Measurements from ENCODE around the gene CRABP1. TPM values are rescaled to one million over a fixed set of nuclear protein-coding genes. Genes with fewer than 3 reads are reported as not detected.

CRABP1 gene
- total RNA-seq, 4 donors from 2014 or later = 0.50 to 5.3 (median 3.6) TPM; not detected in 1

- H3K27ac ChIP-seq = peak within 1 kb of the TSS; percentile 44 to 91 (median 86)
- 0 to 3% methylated on average over 7 to 14 of the region's 55 CpGs for WGBS, 2 donors (ENCODE audit: low coverage in 1 of 2)
- H3K36me3 ChIP-seq = peaks cover 0 to 8% of the 10 kb centered on the region in 2 donors
- ATAC-seq = peak; percentile 98
- H3K4me1 ChIP-seq = peaks cover 0 to 26% (median 5%) of the 10 kb centered on the region in 3 donors
- peaks cover 11% of the 10 kb centered on the region for H3K27me3 ChIP-seq
- peak within 1 kb of the TSS; percentile 54 to 76 for H3K4me3 ChIP-seq
- TF ChIP-seq POLR2AphosphoS5 (IDR thresholded peaks at IDR 0.05) = peak; percentile 98
- peak; percentile 90 to 92 for TF ChIP-seq POLR2A (IDR thresholded peaks at IDR 0.05)
- TF ChIP-seq EP300 (IDR thresholded peaks at IDR 0.05) = no peak
- peak in 2 of 4 experiments; percentile 3 to 20 for TF ChIP-seq CTCF (IDR thresholded peaks at IDR 0.05)
- H3K9me3 ChIP-seq = no peaks in the 10 kb centered on the region
Measured at GRCh38 chr15:78299101-78299930, 40.8 kb upstream of the CRABP1 start, which contains the start of gene SKIC8. Gene SKIC8 (minus strand): TSS chr15:78299609. CDS start chr15:78295686, 3,923 bp downstream.

GRCh38 chr15:78301326-78301725 is 38.8 kb upstream of the CRABP1 start:
- no peak for ATAC-seq
- TF ChIP-seq CTCF (IDR thresholded peaks at IDR 0.05) (no peak), POLR2A (IDR thresholded peaks at IDR 0.05) (no peak), POLR2AphosphoS5 (IDR thresholded peaks at IDR 0.05) (no peak), EP300 (IDR thresholded peaks at IDR 0.05) (no peak)
- no peak overlapping the region for H3K27ac ChIP-seq

GRCh38 chr15:78301828-78302227 is 38.3 kb upstream of the CRABP1 start:
- 41 to 63% methylated on average over 3 of the region's 3 CpGs for WGBS, 2 donors (ENCODE audit: low coverage in 1 of 2)
- no peaks in the 10 kb centered on the region for H3K9me3 ChIP-seq
- peaks cover 33% of the 10 kb centered on the region for H3K27me3 ChIP-seq
- H3K27ac ChIP-seq = no peak overlapping the region
- TF ChIP-seq POLR2A (IDR thresholded peaks at IDR 0.05) (no peak), EP300 (IDR thresholded peaks at IDR 0.05) (no peak)
- no peaks in the 10 kb centered on the region for H3K36me3 ChIP-seq
- peaks cover 0 to 26% (median 5%) of the 10 kb centered on the region in 3 donors for H3K4me1 ChIP-seq
- no peak for ATAC-seq
- H3K4me3 ChIP-seq = no peak overlapping the region

More at GRCh38 chr15:78301326-78301725, 38.8 kb upstream of the CRABP1 start:
- Histone ChIP-seq H3K4me1 (peaks cover 0 to 26% (median 5%) of the 10 kb centered on the region in 3 donors), H3K9me3 (no peaks in the 10 kb centered on the region), H3K27me3 (peaks cover 28% of the 10 kb centered on the region), H3K36me3 (no peaks in the 10 kb centered on the region), H3K4me3 (no peak overlapping the region)

- TF ChIP-seq POLR2AphosphoS5 (IDR thresholded peaks at IDR 0.05) = no peak
- no peak for TF ChIP-seq CTCF (IDR thresholded peaks at IDR 0.05)
- TF ChIP-seq EP300 (IDR thresholded peaks at IDR 0.05) = no peak
- no peak for TF ChIP-seq POLR2A (IDR thresholded peaks at IDR 0.05)
- Histone ChIP-seq H3K9me3 (no peaks in the 10 kb centered on the region), H3K4me1 (peaks cover 0 to 18% (median 5%) of the 10 kb centered on the region in 3 donors), H3K27me3 (peaks cover 41% of the 10 kb centered on the region), H3K36me3 (no peaks in the 10 kb centered on the region), H3K27ac (no peak overlapping the region), H3K4me3 (no peak overlapping the region)
- 67 to 73% methylated on average over 5 of the region's 5 CpGs for WGBS, 2 donors (ENCODE audit: low coverage in 1 of 2)
- no peak for ATAC-seq
Measured at GRCh38 chr15:78302579-78303312, 37.4 kb upstream of the CRABP1 start.

Measured in gastroesophageal sphincter (tissue), 4 donors.